ENCODE measurements around the gene RCVRN.
"Not testable (repeated sequence)": the region's sequence is repeated elsewhere in the genome, so short reads cannot be mapped to it uniquely, and the experiment has no call there.

The RCVRN gene

GRCh38 chr17:9922012-9922848 lies 17.2 kb upstream of the RCVRN start:
- in situ Hi-C loops (cut with MboI; ENCODE audit: low sequenced_read_pairs), result no loop called here

GRCh38 chr17:9921216-9921615 lies 16.1 kb upstream of the RCVRN start:
- in situ Hi-C loops (cut with MboI; ENCODE audit: low sequenced_read_pairs), result not testable (repeated sequence)

DNA sequence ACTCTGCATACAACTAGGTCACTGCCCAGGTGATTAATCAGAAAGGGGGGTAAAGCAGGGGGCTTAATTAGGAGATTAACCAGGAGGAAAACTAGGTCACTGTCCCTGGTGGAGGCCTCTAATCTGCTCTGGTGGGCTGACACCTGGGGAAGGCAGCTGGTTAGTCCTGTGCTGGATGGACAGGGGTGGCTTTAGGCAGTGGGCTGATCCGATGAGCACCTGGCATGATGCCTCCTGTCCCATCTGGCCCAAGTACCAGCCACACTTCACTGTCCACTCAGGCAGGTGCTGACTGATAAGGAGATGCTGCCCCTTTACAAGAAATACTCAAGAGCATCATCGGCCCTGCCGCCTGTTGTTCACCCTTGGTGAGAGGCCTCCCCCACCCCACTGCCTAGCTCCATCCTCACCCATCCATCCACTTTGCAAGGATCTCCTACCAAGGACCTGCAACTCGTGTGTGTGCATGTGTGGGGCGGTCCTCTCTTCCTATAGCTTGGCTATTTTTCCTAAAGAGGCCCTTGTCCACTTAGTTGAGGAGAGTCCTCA lies 13.8 kb upstream of the RCVRN start:
- in situ Hi-C loops (cut with MboI; ENCODE audit: low sequenced_read_pairs), result no loop called here

DNA sequence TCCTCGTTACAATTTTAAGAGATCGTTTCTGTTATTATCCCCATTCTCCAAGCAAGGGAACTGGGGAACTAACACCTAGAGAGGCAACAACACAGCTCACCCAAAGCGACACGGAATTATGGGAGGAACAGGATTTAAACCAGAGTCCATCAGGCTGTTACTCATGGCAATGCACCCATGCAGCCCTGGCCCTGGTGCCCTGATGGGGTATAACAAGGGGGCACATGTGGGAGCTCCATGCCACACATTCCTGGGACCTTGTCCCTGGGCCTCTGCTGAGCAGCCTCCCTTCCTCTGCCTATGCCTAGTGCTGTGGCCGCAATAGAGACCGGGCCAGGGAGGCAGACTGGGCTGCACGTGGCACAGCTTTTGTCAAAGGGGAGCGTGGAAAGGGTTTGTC lies 13.3 kb upstream of the RCVRN start:
- in situ Hi-C loops (cut with MboI; ENCODE audit: low sequenced_read_pairs), result no loop called here

DNA sequence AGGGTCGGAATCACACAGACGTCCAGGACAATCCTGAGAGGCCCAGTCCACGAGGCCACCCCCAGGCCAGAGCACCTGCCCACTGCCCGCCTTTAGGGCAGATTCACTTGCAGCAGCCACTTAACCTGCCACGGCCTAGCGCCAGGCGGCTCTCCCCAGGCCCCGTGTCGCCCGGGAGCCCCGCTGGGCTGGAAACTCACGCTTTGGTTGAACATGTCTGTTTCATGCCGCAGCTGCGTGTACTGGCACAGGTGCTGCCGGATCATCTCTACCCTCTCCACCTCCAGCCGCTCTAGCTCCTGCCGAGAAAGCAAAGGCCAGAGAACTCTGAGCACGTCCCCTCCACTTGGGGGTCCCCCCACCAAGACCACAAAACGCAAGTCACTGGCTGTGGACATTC lies 12.7 kb upstream of the RCVRN start:
- in situ Hi-C loops (cut with MboI; ENCODE audit: low sequenced_read_pairs), result no loop called here

- in situ Hi-C loops (cut with MboI; ENCODE audit: low sequenced_read_pairs), result no loop called here
Measured at GRCh38 chr17:9917131-9917530, 12.1 kb upstream of the RCVRN start.

GRCh38 chr17:9916108-9916507 lies 11.0 kb upstream of the RCVRN start:
- in situ Hi-C loops (cut with MboI; ENCODE audit: low sequenced_read_pairs), result no loop called here

DNA sequence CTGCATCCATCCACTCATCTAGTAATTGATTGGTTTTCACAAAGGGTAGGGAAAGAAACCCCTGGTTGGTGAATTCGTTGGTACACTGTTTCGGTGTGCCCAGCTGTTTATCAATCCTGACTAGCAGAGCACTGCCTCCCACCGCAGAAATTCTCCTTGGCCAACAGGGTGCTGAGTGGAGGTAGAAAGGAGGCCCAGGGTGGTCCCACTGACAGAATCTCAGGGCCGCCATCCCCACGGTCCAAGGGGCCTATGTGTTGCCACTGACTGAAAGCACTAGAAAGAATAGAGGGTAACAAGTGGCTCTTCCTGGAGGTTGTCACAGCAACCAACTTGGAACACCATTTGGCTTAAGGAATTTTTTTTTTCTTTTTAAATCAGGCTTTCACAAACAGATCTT lies 8.4 kb upstream of the RCVRN start:
- in situ Hi-C loops (cut with MboI; ENCODE audit: low sequenced_read_pairs), result no loop called here

- in situ Hi-C loops (cut with MboI; ENCODE audit: low sequenced_read_pairs), result no loop called here
Measured at GRCh38 chr17:9912121-9913099, 7.3 kb upstream of the RCVRN start.

GRCh38 chr17:9911089-9911488 lies 6.0 kb upstream of the RCVRN start:
- in situ Hi-C loops (cut with MboI; ENCODE audit: low sequenced_read_pairs), result no loop called here

DNA sequence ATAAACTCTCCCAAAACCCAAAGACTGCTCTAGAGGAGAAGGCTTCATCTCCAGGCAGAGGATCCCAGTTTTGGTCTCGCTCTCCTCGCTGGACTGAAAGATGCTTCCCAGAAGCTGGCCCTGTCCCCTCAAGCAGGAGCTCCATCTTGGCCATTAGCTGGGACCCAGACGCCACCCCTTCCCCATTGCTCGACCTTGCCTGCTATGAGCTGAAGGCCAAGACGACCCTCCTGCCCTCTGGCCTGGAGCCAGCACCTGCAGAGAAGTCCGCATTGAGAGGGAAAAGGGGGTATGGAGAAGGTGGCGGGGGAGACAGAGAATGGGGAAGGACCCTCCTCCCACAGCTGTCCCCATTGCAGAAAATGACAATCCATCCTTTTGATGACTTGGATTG lies 3.6 kb upstream of the RCVRN start:
- in situ Hi-C loops (cut with MboI; ENCODE audit: low sequenced_read_pairs), result no loop called here

DNA sequence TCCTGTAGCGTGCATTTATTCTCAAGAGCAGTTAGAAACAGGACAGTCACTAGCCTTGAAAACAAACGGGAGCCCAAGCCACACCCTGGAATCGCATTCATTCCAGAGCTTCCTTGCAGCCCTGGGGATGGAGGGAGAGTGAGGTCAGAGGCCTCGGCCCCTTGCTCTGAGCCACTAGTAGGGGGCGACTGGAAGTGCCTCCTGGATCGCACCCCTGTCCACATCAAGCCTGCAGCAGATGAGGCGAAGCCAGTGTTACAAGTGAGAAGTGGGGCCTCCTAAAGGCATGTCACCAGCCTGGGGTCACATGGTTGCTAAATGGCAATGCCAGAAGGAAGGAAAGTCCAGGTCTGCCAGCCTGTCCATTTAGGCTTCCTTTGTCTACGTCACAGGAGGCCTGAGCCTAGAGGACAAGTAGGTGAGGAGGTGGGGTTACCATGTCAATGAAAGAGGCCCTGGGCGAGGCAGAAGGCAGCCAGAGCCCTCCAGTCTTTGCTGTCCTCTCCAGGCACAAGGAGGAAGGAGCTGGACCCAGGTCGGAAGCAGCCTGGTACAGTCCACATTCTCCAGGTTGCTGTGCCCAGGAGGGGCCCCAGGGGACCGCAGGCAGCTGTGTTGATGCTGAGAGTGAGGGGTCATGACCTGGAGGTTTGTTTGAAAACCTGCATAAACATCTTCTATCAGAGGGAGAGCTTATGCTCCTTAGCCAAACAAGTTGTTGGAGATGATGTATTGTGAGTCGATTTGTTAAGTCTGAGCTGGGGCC lies 3.0 kb upstream of the RCVRN start:
- in situ Hi-C loops (cut with MboI; ENCODE audit: low sequenced_read_pairs), result no loop called here

- in situ Hi-C loops (cut with MboI; ENCODE audit: low sequenced_read_pairs), result no loop called here
Measured at GRCh38 chr17:9907131-9907530, 2.1 kb upstream of the RCVRN start.

- in situ Hi-C loops (cut with MboI; ENCODE audit: low sequenced_read_pairs), result no loop called here
Measured at GRCh38 chr17:9906616-9907015, 1.5 kb upstream of the RCVRN start.

DNA sequence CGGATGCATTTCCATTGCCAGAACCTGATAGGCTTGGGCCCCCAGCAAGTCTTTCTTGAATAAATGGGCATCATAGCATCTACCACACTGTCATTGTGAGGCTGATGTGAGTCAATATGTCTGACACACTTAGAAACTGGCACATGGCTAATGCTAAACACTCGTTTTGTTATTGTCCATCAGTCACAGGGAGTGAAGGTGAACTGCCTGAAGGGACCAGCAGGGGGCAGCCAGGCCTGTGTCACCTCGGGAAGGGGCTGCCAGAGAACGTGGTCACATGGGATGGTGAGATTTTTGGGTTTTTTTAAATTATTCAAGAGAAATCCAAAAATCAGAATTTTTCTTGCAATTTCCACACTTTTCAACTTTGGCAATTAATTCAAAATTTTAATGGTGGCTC lies 831 bp upstream of the RCVRN start:
- in situ Hi-C loops (cut with MboI; ENCODE audit: low sequenced_read_pairs), result no loop called here

DNA sequence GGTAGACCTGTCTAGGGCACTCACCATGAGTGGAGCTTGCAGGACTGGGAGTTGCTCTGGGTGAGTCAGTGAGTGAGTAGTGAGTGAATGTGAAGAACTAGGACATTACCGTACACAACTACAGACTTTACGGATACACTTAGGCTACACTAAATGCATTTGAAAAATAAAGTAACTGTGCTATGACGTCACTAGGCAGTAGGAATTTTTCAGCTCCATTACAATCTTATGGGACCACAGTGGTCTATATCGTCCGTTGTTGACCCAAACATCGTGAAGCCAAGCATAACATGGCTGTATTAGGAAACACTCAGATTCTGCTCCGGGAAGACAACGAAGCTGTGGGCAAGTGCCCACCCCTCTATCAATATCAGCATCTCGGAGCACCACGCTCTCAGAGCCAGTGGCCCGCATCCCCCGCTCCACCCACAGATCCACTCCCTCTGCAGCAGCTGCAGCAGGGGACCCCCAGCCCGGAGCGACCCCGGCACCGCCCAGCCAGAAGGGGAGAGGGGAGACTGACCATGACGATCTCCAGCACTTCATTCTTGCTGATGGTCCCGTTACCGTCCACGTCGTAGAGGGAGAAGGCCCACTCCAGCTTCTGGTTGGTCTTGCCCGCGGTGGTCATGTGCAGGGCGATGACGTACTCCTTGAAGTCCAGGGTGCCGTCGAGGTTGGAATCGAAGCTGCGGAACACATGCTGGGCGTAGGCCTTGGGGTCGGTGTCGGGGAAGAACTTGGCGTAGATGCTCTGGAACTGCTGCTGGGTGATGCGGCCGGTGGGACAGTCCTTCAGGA lies 594 bp downstream of the RCVRN start:
- in situ Hi-C loops (cut with MboI; ENCODE audit: low sequenced_read_pairs), result no loop called here

- in situ Hi-C loops (cut with MboI; ENCODE audit: low sequenced_read_pairs), result no loop called here
Measured at GRCh38 chr17:9902120-9902519, 3.0 kb downstream of the RCVRN start.

DNA sequence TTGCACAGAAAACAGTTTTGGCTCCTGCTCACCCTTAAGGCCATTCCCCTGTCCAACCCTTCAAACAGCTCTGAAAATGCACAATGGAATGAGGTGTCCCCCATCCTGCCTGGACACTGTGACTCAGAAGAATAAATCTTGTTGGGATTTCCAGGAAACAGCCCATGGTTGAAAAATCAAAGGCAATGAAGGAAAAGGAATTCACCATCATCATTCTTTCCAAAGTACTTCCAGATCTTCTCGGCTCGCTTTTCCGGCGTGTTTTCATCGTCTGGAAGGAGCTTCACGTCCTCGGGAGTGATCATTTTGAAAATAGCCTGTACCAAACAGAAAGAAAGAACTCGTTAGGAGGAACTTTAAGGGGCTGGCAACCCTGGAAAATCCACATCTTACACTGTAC lies 4.3 kb downstream of the RCVRN start:
- in situ Hi-C loops (cut with MboI; ENCODE audit: low sequenced_read_pairs), result no loop called here

DNA sequence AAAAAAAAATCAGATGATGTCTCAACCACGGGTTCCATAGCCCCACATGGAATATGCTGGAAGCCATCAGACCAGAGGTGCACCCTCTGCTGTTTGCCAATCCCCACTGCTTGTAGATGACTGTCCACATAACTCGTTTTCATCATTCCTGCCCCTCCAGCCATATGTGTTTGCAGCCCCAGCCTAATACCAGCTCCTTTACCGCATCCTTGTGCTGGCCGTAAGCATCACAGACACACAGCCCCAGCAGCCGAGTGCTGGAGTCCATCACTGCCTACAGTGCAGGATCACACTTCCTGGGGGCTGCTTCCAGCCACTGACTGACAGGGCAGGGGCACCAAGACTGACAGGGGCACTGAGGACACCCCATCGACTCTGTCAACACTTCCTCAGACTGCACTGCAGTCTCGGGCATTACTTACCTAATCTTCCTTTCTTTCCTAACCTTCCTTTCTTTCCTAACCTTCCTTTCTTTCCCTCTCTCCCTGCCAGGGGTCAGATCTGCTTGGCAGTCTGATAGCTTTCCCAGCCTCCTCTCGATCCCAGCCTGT lies 5.0 kb downstream of the RCVRN start:
- in situ Hi-C loops (cut with MboI; ENCODE audit: low sequenced_read_pairs), result no loop called here

All from hTERT RPE-1 (cell line).